ENCODE data around the gene TSPAN17.

TSPAN17 gene

GRCh38 chr5:176677209-176677939, 30.1 kb downstream of the TSPAN17 start:
- no peak for TF ChIP-seq CTCF (IDR thresholded peaks at IDR 0.05; ENCODE audit: extremely low read depth, missing control alignments)

GRCh38 chr5:176678584-176678983, 31.3 kb downstream of the TSPAN17 start:
- no peak for TF ChIP-seq CTCF (IDR thresholded peaks at IDR 0.05; ENCODE audit: extremely low read depth, missing control alignments)
- DNase-seq (ENCODE audit: low spot score): no peak

More at GRCh38 chr5:176677209-176677939, 30.1 kb downstream of the TSPAN17 start:
- DNase-seq (ENCODE audit: low spot score): no peak

- TF ChIP-seq CTCF (IDR thresholded peaks at IDR 0.05; ENCODE audit: extremely low read depth, missing control alignments): no peak
- DNase-seq (ENCODE audit: low spot score): no peak
Measured at GRCh38 chr5:176679365-176680225, 32.3 kb downstream of the TSPAN17 start.

- no peak for DNase-seq (ENCODE audit: low spot score)
- no peak for TF ChIP-seq CTCF (IDR thresholded peaks at IDR 0.05; ENCODE audit: extremely low read depth, missing control alignments)
Measured at GRCh38 chr5:176680226-176680563, 32.9 kb downstream of the TSPAN17 start.

- TF ChIP-seq CTCF (IDR thresholded peaks at IDR 0.05; ENCODE audit: extremely low read depth, missing control alignments): no peak
- DNase-seq (ENCODE audit: low spot score): no peak
Measured at GRCh38 chr5:176682016-176682531, 34.8 kb downstream of the TSPAN17 start.

- no peak for TF ChIP-seq CTCF (IDR thresholded peaks at IDR 0.05; ENCODE audit: extremely low read depth, missing control alignments)
- no peak for DNase-seq (ENCODE audit: low spot score)
Measured at GRCh38 chr5:176685010-176685409, 37.7 kb downstream of the TSPAN17 start.

GRCh38 chr5:176687247-176687646, 40.0 kb downstream of the TSPAN17 start:
- DNase-seq (ENCODE audit: low spot score): no peak
- no peak for TF ChIP-seq CTCF (IDR thresholded peaks at IDR 0.05; ENCODE audit: extremely low read depth, missing control alignments)

Data from GM20000 (cell line).